Endothelial cell (in vitro differentiated cells): Measurements from ENCODE around the gene STAT2. TPM values are rescaled to one million over a fixed set of nuclear protein-coding genes. Genes with fewer than 3 reads are reported as not detected.

Experiments used
- DNase-seq: peaks from one replicate; pipeline ENCODE4 v3.0.0; 2021; ENCODE audit warnings: low spot score
- H3K27ac Mint-ChIP-seq: one replicate; pipeline ENCODE4 v1.8.0; 2021; ENCODE audit warnings: mixed read lengths, inconsistent platforms; ENCODE audit not compliant: unreplicated experiment
- H3K27me3 Mint-ChIP-seq: one replicate; pipeline ENCODE4 v1.8.0; 2021; ENCODE audit warnings: mild to moderate bottlenecking, moderate library complexity, mixed read lengths, inconsistent platforms; ENCODE audit not compliant: unreplicated experiment
- H3K36me3 Mint-ChIP-seq: one replicate; pipeline ENCODE4 v1.8.0; 2021; ENCODE audit warnings: mild to moderate bottlenecking, low read depth, mixed read lengths, inconsistent platforms; ENCODE audit not compliant: unreplicated experiment
- H3K4me1 Mint-ChIP-seq: one replicate; pipeline ENCODE4 v1.8.0; 2021; ENCODE audit warnings: mild to moderate bottlenecking, mixed read lengths, inconsistent platforms; ENCODE audit not compliant: unreplicated experiment
- H3K4me3 Mint-ChIP-seq: one replicate; pipeline ENCODE4 v1.8.0; 2021; ENCODE audit warnings: mild to moderate bottlenecking, mixed read lengths, inconsistent platforms; ENCODE audit not compliant: unreplicated experiment
- H3K9me3 Mint-ChIP-seq: one replicate; pipeline ENCODE4 v1.8.0; 2021; ENCODE audit warnings: mixed read lengths, inconsistent platforms; ENCODE audit not compliant: unreplicated experiment
- CTCF ChIP-seq: fragments of 200-600 bp; sonication (generic); IDR thresholded peaks from one replicate; pipeline ENCODE4 v1.5.0; 2021; ENCODE audit warnings: antibody characterized with exemption; ENCODE audit not compliant: unreplicated experiment
- total RNA-seq: library from RNA; stranded (reverse); fragmentation: NEBNext Ultra II Directional; extraction: Animal tissue kit (Norgen Biotek cat#: 25700); gene quantifications from one replicate; pipeline ENCODE4 v1.2.1, GENCODE V29; 2021; ENCODE audit not compliant: unreplicated experiment

The STAT2 gene
- total RNA-seq, 1 donor from 2014 or later, result 97.3 TPM

- peaks cover 7% of the 10 kb centered on the region for H3K27me3 Mint-ChIP-seq
- H3K9me3 Mint-ChIP-seq, result no peaks in the 10 kb centered on the region
- no peak for TF ChIP-seq CTCF
- no peak overlapping the region for H3K27ac Mint-ChIP-seq
- DNase-seq, result no peak
- peaks cover 10% of the 10 kb centered on the region for H3K4me1 Mint-ChIP-seq
- H3K4me3 Mint-ChIP-seq, result peak overlapping the region; percentile 97
- H3K36me3 Mint-ChIP-seq, result peaks cover 4% of the 10 kb centered on the region
These were observed 61.1 kb downstream of the STAT2 start for GRCh38 chr12:56298828-56299227.

DNA sequence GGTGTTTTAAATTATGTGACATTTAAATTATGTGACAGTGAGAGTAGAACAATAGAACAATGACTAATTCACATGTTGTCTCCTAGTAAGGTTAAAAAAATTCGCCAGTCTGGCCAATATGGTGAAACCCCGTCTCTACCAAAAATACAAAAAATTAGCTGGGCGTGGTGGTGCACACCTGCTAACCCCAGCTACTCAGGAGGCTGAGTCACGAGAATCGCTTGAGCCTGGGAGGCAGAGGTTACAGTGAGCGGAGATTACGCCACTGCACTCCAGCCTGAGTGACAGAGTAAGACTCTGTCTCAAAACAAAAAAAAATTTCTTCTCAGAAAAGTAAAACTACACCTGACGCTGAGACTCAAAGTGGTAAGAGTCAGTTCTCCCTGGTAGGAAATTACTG is 62.5 kb downstream of the STAT2 start:
- peaks cover 10% of the 10 kb centered on the region for H3K4me1 Mint-ChIP-seq
- no peak overlapping the region for H3K4me3 Mint-ChIP-seq
- no peak for TF ChIP-seq CTCF
- no peak for DNase-seq
- H3K36me3 Mint-ChIP-seq, result peaks cover 4% of the 10 kb centered on the region
- no peak overlapping the region for H3K27ac Mint-ChIP-seq
- H3K9me3 Mint-ChIP-seq, result no peaks in the 10 kb centered on the region
- peaks cover 7% of the 10 kb centered on the region for H3K27me3 Mint-ChIP-seq

DNA sequence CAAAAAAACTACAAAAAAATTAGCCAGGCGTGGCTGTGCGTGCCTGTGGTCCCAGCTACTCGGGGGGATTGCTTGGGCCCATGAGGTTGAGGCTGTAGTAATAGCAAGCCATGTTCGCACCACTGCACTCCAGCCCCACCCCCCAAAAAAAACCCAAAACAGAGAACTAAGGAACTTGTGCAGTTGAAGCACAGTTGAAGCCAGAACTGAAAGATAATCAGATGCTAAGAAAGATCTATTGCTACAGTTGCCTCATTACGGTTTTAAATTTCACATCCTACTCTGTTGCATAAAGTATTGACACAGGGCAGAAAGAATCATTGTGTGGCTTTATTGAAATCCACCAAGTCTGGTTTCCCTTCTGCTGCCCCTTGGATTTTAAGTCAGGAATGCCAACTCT is 63.6 kb downstream of the STAT2 start:
- Mint-ChIP-seq H3K27ac (no peak overlapping the region), H3K4me1 (peaks cover 10% of the 10 kb centered on the region)
- TF ChIP-seq CTCF, result no peak

DNA sequence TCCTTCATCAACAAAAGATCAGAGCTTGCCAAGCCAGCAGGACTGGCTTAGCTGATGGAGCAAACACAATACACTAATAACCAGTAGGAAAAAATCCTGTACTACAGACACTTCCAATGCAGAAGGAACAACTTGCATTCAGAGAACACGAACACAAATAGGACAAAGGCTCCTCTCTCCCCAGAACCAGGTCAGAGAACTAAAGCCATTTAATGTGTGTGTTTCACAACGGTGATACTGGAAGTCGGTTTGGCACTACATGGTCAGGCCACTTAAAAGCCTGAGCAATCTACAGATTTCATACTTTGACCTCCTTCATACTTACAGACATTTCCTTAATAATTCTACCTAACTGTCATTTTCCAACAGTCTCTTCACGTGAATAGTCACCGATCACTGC is 66.1 kb downstream of the STAT2 start:
- Mint-ChIP-seq H3K27me3 (no peaks in the 10 kb centered on the region), H3K4me1 (no peaks in the 10 kb centered on the region), H3K9me3 (no peaks in the 10 kb centered on the region), H3K36me3 (peaks cover 10% of the 10 kb centered on the region), H3K27ac (no peak overlapping the region), H3K4me3 (no peak overlapping the region)
- no peak for DNase-seq
- TF ChIP-seq CTCF, result no peak

More for the DNA sequence above, 63.6 kb downstream of the STAT2 start:
- Mint-ChIP-seq H3K9me3 (no peaks in the 10 kb centered on the region), H3K27me3 (peaks cover 6% of the 10 kb centered on the region), H3K36me3 (peaks cover 4% of the 10 kb centered on the region), H3K4me3 (no peak overlapping the region)
- DNase-seq, result no peak

Other genes with a start within 250 kb of the STAT2 start
- 3,242 TPM for gene RPL41, start 243.5 kb downstream of the STAT2 start, total RNA-seq
- gene ZC3H10, start 241.8 kb downstream of the STAT2 start, total RNA-seq, result 10.4 TPM
- gene ESYT1, start 231.8 kb downstream of the STAT2 start, total RNA-seq, result 302 TPM
- gene MYL6B, start 207.5 kb downstream of the STAT2 start, total RNA-seq, result 170 TPM
- gene MYL6, start 201.7 kb downstream of the STAT2 start, total RNA-seq, result 2,481 TPM
- 105 TPM for gene SMARCC2, start 170.6 kb downstream of the STAT2 start, total RNA-seq
- 55.5 TPM for gene RNF41, start 138.2 kb downstream of the STAT2 start, total RNA-seq
- gene NABP2, start 135.8 kb downstream of the STAT2 start, total RNA-seq, result 19.8 TPM
- not detected for gene SLC39A5, start 130.1 kb downstream of the STAT2 start, total RNA-seq
- gene ANKRD52, start 101.7 kb downstream of the STAT2 start, total RNA-seq, result 48.5 TPM
- 20.3 TPM for gene COQ10A, start 93.2 kb downstream of the STAT2 start, total RNA-seq
- 187 TPM for gene CS, start 59.8 kb downstream of the STAT2 start, total RNA-seq
- gene CNPY2, start 44.1 kb downstream of the STAT2 start, total RNA-seq, result 203 TPM
- 55.7 TPM for gene PAN2, start 26.1 kb downstream of the STAT2 start, total RNA-seq
- gene IL23A, start 21.2 kb downstream of the STAT2 start, total RNA-seq, result 0.80 TPM
- gene APOF, start 2.8 kb upstream of the STAT2 start, total RNA-seq, result not detected
- gene TIMELESS, start 89.3 kb upstream of the STAT2 start, total RNA-seq, result 34.2 TPM
- gene MIP, start 94.5 kb upstream of the STAT2 start, total RNA-seq, result 0.10 TPM
- 2.0 TPM for gene SPRYD4, start 108.5 kb upstream of the STAT2 start, total RNA-seq
- 0.21 TPM for gene GLS2, start 128.1 kb upstream of the STAT2 start, total RNA-seq
- gene RBMS2, start 161.7 kb upstream of the STAT2 start, total RNA-seq, result 122 TPM